ENCODE results near the gene USP37. TPM values are rescaled to one million over a fixed set of nuclear protein-coding genes. Genes with fewer than 3 reads are reported as not detected.

USP37 gene
- total and polyA plus RNA-seq, 2 of the 4 experiments (the other 2 are of a cell fraction): 1.6 to 6.5 TPM

DNA sequence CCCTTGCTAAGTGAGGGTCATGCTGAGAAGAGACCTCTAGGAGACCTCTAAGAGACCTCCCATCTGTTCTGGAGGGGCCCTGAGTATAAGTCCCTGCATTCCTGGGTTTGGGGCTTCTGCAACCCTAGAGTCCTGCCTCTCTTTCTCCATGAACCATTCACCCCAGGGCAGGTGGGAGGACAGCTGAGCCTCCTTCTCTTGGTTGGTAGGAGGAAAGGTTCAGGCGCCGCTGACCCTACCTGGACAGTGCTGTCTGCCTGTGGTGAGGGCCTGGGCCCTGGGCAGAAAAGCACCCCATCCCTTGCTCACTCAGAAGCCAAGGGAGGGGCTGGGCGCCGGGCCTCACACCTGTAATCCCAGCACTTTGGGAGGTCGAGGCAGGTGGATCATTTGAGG lies 149.8 kb downstream of the USP37 start:
- no peaks in the 10 kb centered on the region for H3K36me3 ChIP-seq (ENCODE audit: control insufficient read depth, insufficient read depth, low read length)
- dilution Hi-C loops (cut with HindIII; ENCODE audit: low sequenced_read_pairs, unreplicated experiment): no loop called here
- no peak overlapping the region for H4K91ac ChIP-seq (ENCODE audit: insufficient read depth, low read depth, low read length)
- no peak overlapping the region for H2BK120ac ChIP-seq (ENCODE audit: low read depth, low read length)
- TF ChIP-seq MAZ (IDR thresholded peaks at IDR 0.05; ENCODE audit: borderline replicate concordance, low read depth, low read length) (no peak), POLR2A (IDR thresholded peaks at IDR 0.05; ENCODE audit: low read depth, low read length) (no peak), SMC3 (IDR thresholded peaks at IDR 0.05; ENCODE audit: low read depth, low read length) (no peak), RAD21 (IDR thresholded peaks at IDR 0.05; ENCODE audit: low read length) (no peak), CHD1 (IDR thresholded peaks at IDR 0.05; ENCODE audit: low read depth, low read length) (no peak), FOS (IDR thresholded peaks at IDR 0.05; ENCODE audit: low read depth, low read length) (no peak), MXI1 (IDR thresholded peaks at IDR 0.05; ENCODE audit: borderline replicate concordance, low read depth, low read length) (no peak), CTCF (conservative IDR thresholded peaks at IDR 0.05; ENCODE audit: low read depth, low read length) (no peak), CEBPB (IDR thresholded peaks at IDR 0.05; ENCODE audit: low read depth, low read length) (no peak), RCOR1 (IDR thresholded peaks at IDR 0.05; ENCODE audit: insufficient replicate concordance, low read length) (no peak), RFX5 (IDR thresholded peaks at IDR 0.05; ENCODE audit: low read depth, low read length) (no peak), BHLHE40 (IDR thresholded peaks at IDR 0.05; ENCODE audit: low read depth, low read length) (no peak), NFE2L2 (IDR thresholded peaks at IDR 0.05; ENCODE audit: low read depth, low read length) (no peak)
- TF ChIP-seq, protein P1, sequence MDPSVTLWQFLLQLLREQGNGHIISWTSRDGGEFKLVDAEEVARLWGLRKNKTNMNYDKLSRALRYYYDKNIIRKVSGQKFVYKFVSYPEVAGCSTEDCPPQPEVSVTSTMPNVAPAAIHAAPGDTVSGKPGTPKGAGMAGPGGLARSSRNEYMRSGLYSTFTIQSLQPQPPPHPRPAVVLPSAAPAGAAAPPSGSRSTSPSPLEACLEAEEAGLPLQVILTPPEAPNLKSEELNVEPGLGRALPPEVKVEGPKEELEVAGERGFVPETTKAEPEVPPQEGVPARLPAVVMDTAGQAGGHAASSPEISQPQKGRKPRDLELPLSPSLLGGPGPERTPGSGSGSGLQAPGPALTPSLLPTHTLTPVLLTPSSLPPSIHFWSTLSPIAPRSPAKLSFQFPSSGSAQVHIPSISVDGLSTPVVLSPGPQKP (IDR thresholded peaks at IDR 0.05; ENCODE audit: borderline replicate concordance, low read depth, low read length): no peak
- TF ChIP-seq, protein P2, sequence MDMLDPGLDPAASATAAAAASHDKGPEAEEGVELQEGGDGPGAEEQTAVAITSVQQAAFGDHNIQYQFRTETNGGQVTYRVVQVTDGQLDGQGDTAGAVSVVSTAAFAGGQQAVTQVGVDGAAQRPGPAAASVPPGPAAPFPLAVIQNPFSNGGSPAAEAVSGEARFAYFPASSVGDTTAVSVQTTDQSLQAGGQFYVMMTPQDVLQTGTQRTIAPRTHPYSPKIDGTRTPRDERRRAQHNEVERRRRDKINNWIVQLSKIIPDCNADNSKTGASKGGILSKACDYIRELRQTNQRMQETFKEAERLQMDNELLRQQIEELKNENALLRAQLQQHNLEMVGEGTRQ (IDR thresholded peaks at IDR 0.05; ENCODE audit: low read depth, low read length): no peak
- H4K5ac ChIP-seq (ENCODE audit: low read depth, low read length): no peak overlapping the region
- ChIA-PET CTCF (interaction anchor here (0.7 kb wide), 1 partner anchor 254 kb away, joined by 3 read pairs; no protein-coding TSS in a partner anchor), POLR2A (ENCODE audit: unreplicated experiment) (no interaction called here)
- H3K9me1 ChIP-seq (ENCODE audit: insufficient read depth, low read length): no peaks in the 10 kb centered on the region; the same call in 1 of the 2 replicates
- H2AFZ ChIP-seq (replicated peaks; ENCODE audit: low read length, poor library complexity): no peak overlapping the region
- H4K8ac ChIP-seq (ENCODE audit: low read depth in 2 of 2, low read length in 2 of 2): no peak overlapping the region
- no peaks in the 10 kb centered on the region for H4K20me1 ChIP-seq (ENCODE audit: insufficient read depth, low read length)
- H3K56ac ChIP-seq (ENCODE audit: extremely low read depth, insufficient read depth, low read length): no peak overlapping the region
- H2BK20ac ChIP-seq (ENCODE audit: low read depth, low read length): no peak overlapping the region
- WGBS, 2 experiments (ENCODE audit: extremely low coverage in 2 of 2, insufficient read length in 1 of 2): 20% methylated on average over 1 of the region's 5 CpGs; no CpG with 5 or more reads in 1 of the 2 experiments
- H2BK15ac ChIP-seq (ENCODE audit: low read depth, low read length): no peak overlapping the region
- no peak overlapping the region for H3K4me2 ChIP-seq (ENCODE audit: low read depth, low read length)
- no TSS peak for BruUV-seq (replicated peaks)
- ATAC-seq (ENCODE audit: low read depth): no peak
- no peak overlapping the region for H3K9ac ChIP-seq (ENCODE audit: low read depth, low read length)
- H3K14ac ChIP-seq (replicated peaks; ENCODE audit: low read depth, low read length): no peak overlapping the region
- intact Hi-C loops (cut with micrococcal nuclease): no loop called here
- H2BK5ac ChIP-seq (ENCODE audit: low read depth, low read length, poor library complexity, severe bottlenecking): no peak overlapping the region
- no peaks in the 10 kb centered on the region for H3K79me1 ChIP-seq (ENCODE audit: low read depth in 1 of 2, low read length in 2 of 2)
- H3K27ac ChIP-seq (ENCODE audit: insufficient read depth, low read length): no peak overlapping the region
- H3K18ac ChIP-seq (ENCODE audit: low read depth, low read length): no peak overlapping the region
- in situ Hi-C loops (cut with MboI; ENCODE audit: low sequenced_read_pairs): no loop called here
- no peak overlapping the region for H2AK9ac ChIP-seq (replicated peaks; ENCODE audit: low read depth, low read length, poor library complexity)
- H2AK5ac ChIP-seq (ENCODE audit: low read depth, low read length): no peak overlapping the region
- no peaks in the 10 kb centered on the region for H3K4me1 ChIP-seq (ENCODE audit: control insufficient read depth, insufficient read depth, low read length)
- H3K4me3 ChIP-seq (ENCODE audit: insufficient read depth, low read depth, low read length): no peak overlapping the region
- no peak overlapping the region for H3K23ac ChIP-seq (ENCODE audit: low read depth, low read length)
- H3K27me3 ChIP-seq (ENCODE audit: control insufficient read depth, insufficient read depth, low read length): peaks cover 12% of the 10 kb centered on the region
- no peak for DNase-seq
- H3K4ac ChIP-seq (ENCODE audit: low read depth, low read length): no peak overlapping the region
- no peaks in the 10 kb centered on the region for H3K9me3 ChIP-seq (ENCODE audit: control insufficient read depth, insufficient read depth, low read length)

All from IMR-90 (cell line).